Naive B cell (primary cell): Measurements from ENCODE around the gene PHACTR3. TPM values are rescaled to one million over a fixed set of nuclear protein-coding genes. Genes with fewer than 3 reads are reported as not detected.

ENCODE experiments used
- ATAC-seq, 2 donors: fragments of 150-1000 bp; cut with Tn5 transposase; 2 replicates each; pipeline ENCODE4 v1.10.0; 2021; ENCODE audit warnings: low read depth in 2 of 2, mild to moderate bottlenecking in 2 of 2, moderate library complexity in 2 of 2
- DNase-seq: peaks from one replicate; pipeline ENCODE4 v3.0.0; 2022
- H3K27ac Mint-ChIP-seq, 6 donors: one replicate each; pipeline ENCODE4 v1.8.0; 2020 to 2022; ENCODE audit warnings: mild to moderate bottlenecking in 6 of 6, mixed read lengths in 6 of 6, moderate library complexity in 5 of 6, inconsistent platforms in 2 of 6
- H3K27me3 Mint-ChIP-seq, 3 donors: one replicate each; pipeline ENCODE4 v1.8.0; 2021 to 2022; ENCODE audit warnings: mixed read lengths in 3 of 3, mild to moderate bottlenecking in 1 of 3
- H3K36me3 Mint-ChIP-seq, 2 donors: one replicate each; pipeline ENCODE4 v1.8.0; 2020 to 2022; ENCODE audit warnings: mixed read lengths in 2 of 2, inconsistent platforms in 1 of 2, mild to moderate bottlenecking in 1 of 2
- H3K4me1 Mint-ChIP-seq, 3 donors: one replicate each; pipeline ENCODE4 v1.8.0; 2020 to 2022; ENCODE audit warnings: mixed read lengths in 3 of 3, inconsistent platforms in 1 of 3, mild to moderate bottlenecking in 1 of 3, moderate library complexity in 1 of 3
- H3K4me3 Mint-ChIP-seq, 8 donors: one replicate each; pipeline ENCODE4 v1.8.0; 2020 to 2022; ENCODE audit warnings: mild to moderate bottlenecking in 8 of 8, mixed read lengths in 8 of 8, moderate library complexity in 8 of 8, inconsistent platforms in 2 of 8
- H3K9me3 Mint-ChIP-seq, 7 donors: one replicate each; pipeline ENCODE4 v1.8.0; 2020 to 2022; ENCODE audit warnings: mixed read lengths in 7 of 7, mild to moderate bottlenecking in 5 of 7, inconsistent platforms in 2 of 7, moderate library complexity in 1 of 7
- polyA plus RNA-seq, 6 donors: library from polyadenylated mRNA; unstranded; fragments of 300-500 nt; fragmentation: Illumina TruSeq; gene quantifications; one replicate each; pipeline ENCODE4 v1.2.3, GENCODE V29; 2021; ENCODE audit warnings: low read depth in 6 of 6

Gene PHACTR3
- polyA plus RNA-seq, 6 donors from 2014 or later: not detected

- DNase-seq: no peak
- Mint-ChIP-seq H3K4me1 (peaks cover 12 to 18% (median 14%) of the 10 kb centered on the region in 3 donors), H3K9me3 (peaks cover 0 to 4% (median 0%) of the 10 kb centered on the region in 7 donors), H3K36me3 (no peaks in the 10 kb centered on the region), H3K27me3 (peaks cover 5 to 28% (median 13%) of the 10 kb centered on the region in 3 donors), H3K27ac (peak overlapping the region in 2 of 6 donors; percentile 44 to 59), H3K4me3 (no peak overlapping the region)
- ATAC-seq: no peak
These were observed 145.0 kb downstream of the PHACTR3 start for GRCh38 chr20:59749301-59749700.

GRCh38 chr20:59750209-59750840 is 146.0 kb downstream of the PHACTR3 start:
- ATAC-seq (no peak), DNase-seq (no peak)
- H3K4me3 Mint-ChIP-seq: no peak overlapping the region
- no peaks in the 10 kb centered on the region for H3K36me3 Mint-ChIP-seq
- H3K27ac Mint-ChIP-seq: no peak overlapping the region
- H3K4me1 Mint-ChIP-seq: peaks cover 12 to 18% (median 14%) of the 10 kb centered on the region in 3 donors
- peaks cover 5 to 34% (median 19%) of the 10 kb centered on the region in 3 donors for H3K27me3 Mint-ChIP-seq
- peaks cover 0 to 4% (median 0%) of the 10 kb centered on the region in 7 donors for H3K9me3 Mint-ChIP-seq

DNA sequence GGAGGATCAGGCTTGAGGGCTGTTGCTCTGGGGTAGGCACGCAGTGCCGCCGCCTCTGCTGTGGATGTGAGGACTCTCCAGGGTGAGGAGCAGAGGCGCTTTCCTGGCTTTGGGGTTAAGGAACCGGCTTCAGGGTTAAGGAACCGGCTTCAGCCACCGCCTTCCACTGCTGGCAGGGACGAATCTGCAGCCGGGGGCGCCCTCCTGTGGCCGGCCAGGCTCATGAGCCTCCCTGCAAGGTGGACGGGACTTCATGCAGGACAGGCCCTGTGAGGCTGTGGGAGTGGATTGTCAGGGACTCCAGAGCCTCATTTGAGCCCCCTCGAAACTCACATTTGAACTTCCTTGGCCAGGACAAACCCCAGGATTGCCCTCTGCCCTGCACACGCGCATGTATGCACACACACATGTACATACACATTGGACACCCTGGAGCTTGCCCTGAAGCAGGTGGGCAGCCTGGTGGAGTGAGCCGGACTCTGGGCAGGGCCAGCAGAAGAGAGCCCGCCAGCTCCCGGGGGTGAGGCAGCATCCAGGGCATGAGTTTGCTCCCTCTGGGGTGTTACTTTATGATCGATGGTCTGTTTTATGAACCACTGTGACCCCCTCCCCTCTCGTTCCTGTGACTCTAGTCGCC is 146.9 kb downstream of the PHACTR3 start:
- H3K27ac Mint-ChIP-seq: no peak overlapping the region
- peaks cover 0 to 4% (median 0%) of the 10 kb centered on the region in 7 donors for H3K9me3 Mint-ChIP-seq
- ATAC-seq (no peak), DNase-seq (no peak)
- peaks cover 10 to 42% (median 27%) of the 10 kb centered on the region in 3 donors for H3K27me3 Mint-ChIP-seq
- H3K4me3 Mint-ChIP-seq: no peak overlapping the region
- peaks cover 12 to 18% (median 14%) of the 10 kb centered on the region in 3 donors for H3K4me1 Mint-ChIP-seq
- H3K36me3 Mint-ChIP-seq: no peaks in the 10 kb centered on the region

GRCh38 chr20:59752101-59752586 is 147.8 kb downstream of the PHACTR3 start:
- H3K27ac Mint-ChIP-seq: peak overlapping the region in 1 of 6 donors; percentile 33

GRCh38 chr20:59752704-59753460 is 148.5 kb downstream of the PHACTR3 start:
- H3K27ac Mint-ChIP-seq: peak overlapping the region in 1 of 6 donors; percentile 10
- H3K27me3 Mint-ChIP-seq: peaks cover 10 to 54% (median 27%) of the 10 kb centered on the region in 3 donors
- no peak for ATAC-seq
- H3K4me1 Mint-ChIP-seq: peaks cover 12 to 18% (median 14%) of the 10 kb centered on the region in 3 donors
- peaks cover 0 to 2% (median 0%) of the 10 kb centered on the region in 7 donors for H3K9me3 Mint-ChIP-seq
- no peak for DNase-seq
- H3K36me3 Mint-ChIP-seq: no peaks in the 10 kb centered on the region
- peak overlapping the region in 3 of 8 donors; percentile 23 to 73 (median 37) for H3K4me3 Mint-ChIP-seq

More at GRCh38 chr20:59752101-59752586, 147.8 kb downstream of the PHACTR3 start:
- peaks cover 10 to 50% (median 27%) of the 10 kb centered on the region in 3 donors for H3K27me3 Mint-ChIP-seq
- DNase-seq (no peak), ATAC-seq (no peak)
- peaks cover 0 to 4% (median 0%) of the 10 kb centered on the region in 7 donors for H3K9me3 Mint-ChIP-seq
- H3K4me3 Mint-ChIP-seq: peak overlapping the region in 4 of 8 donors; percentile 23 to 73 (median 30)
- peaks cover 12 to 18% (median 14%) of the 10 kb centered on the region in 3 donors for H3K4me1 Mint-ChIP-seq
- no peaks in the 10 kb centered on the region for H3K36me3 Mint-ChIP-seq

GRCh38 chr20:59753836-59754235 is 149.5 kb downstream of the PHACTR3 start:
- peaks cover 10 to 52% (median 27%) of the 10 kb centered on the region in 3 donors for H3K27me3 Mint-ChIP-seq
- no peak overlapping the region for H3K27ac Mint-ChIP-seq
- H3K4me3 Mint-ChIP-seq: no peak overlapping the region
- H3K36me3 Mint-ChIP-seq: no peaks in the 10 kb centered on the region
- ATAC-seq (no peak), DNase-seq (no peak)
- H3K9me3 Mint-ChIP-seq: peaks cover 0 to 2% (median 0%) of the 10 kb centered on the region in 7 donors
- peaks cover 12 to 18% (median 14%) of the 10 kb centered on the region in 3 donors for H3K4me1 Mint-ChIP-seq

DNA sequence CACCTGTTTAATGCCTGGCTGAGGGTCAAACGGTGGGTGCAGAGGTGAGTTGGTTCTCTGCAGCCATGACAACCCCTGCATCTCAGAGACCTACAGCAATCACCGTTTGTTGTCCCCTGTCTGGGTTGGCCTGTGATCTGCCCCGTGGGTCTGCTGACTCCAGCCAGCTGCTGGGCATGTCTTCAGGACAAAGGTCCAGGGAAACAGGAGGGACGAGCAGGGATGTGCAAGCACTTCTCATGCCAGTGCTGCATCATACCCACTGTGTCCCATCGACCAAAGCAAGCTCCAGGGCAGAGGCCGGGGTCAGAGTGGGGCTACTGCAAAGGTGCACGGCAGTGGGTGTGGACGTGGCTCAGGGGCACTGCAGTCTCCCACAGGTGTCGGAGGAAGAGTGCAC is 150.2 kb downstream of the PHACTR3 start:
- ATAC-seq: no peak
- peaks cover 10 to 48% (median 27%) of the 10 kb centered on the region in 3 donors for H3K27me3 Mint-ChIP-seq
- H3K4me1 Mint-ChIP-seq: peaks cover 12 to 18% (median 14%) of the 10 kb centered on the region in 3 donors
- no peak overlapping the region for H3K4me3 Mint-ChIP-seq
- peaks cover 0 to 2% (median 0%) of the 10 kb centered on the region in 7 donors for H3K9me3 Mint-ChIP-seq
- no peak overlapping the region for H3K27ac Mint-ChIP-seq
- H3K36me3 Mint-ChIP-seq: no peaks in the 10 kb centered on the region
- no peak for DNase-seq

GRCh38 chr20:59756241-59756640 is 151.9 kb downstream of the PHACTR3 start:
- Mint-ChIP-seq H3K27ac (no peak overlapping the region), H3K36me3 (no peaks in the 10 kb centered on the region), H3K9me3 (peaks cover 0 to 6% (median 0%) of the 10 kb centered on the region in 7 donors), H3K27me3 (peaks cover 10 to 42% (median 14%) of the 10 kb centered on the region in 3 donors), H3K4me1 (peaks cover 12 to 18% (median 14%) of the 10 kb centered on the region in 3 donors), H3K4me3 (no peak overlapping the region)
- ATAC-seq (no peak), DNase-seq (no peak)

- H3K4me3 Mint-ChIP-seq: no peak overlapping the region
- H3K27ac Mint-ChIP-seq: no peak overlapping the region
- peaks cover 2 to 24% (median 7%) of the 10 kb centered on the region in 7 donors for H3K9me3 Mint-ChIP-seq
- ATAC-seq (no peak), DNase-seq (no peak)
- H3K4me1 Mint-ChIP-seq: no peaks in the 10 kb centered on the region
- H3K36me3 Mint-ChIP-seq: no peaks in the 10 kb centered on the region
- H3K27me3 Mint-ChIP-seq: peaks cover 0 to 21% (median 16%) of the 10 kb centered on the region in 3 donors
These were observed 159.7 kb downstream of the PHACTR3 start for GRCh38 chr20:59764037-59764436.

DNA sequence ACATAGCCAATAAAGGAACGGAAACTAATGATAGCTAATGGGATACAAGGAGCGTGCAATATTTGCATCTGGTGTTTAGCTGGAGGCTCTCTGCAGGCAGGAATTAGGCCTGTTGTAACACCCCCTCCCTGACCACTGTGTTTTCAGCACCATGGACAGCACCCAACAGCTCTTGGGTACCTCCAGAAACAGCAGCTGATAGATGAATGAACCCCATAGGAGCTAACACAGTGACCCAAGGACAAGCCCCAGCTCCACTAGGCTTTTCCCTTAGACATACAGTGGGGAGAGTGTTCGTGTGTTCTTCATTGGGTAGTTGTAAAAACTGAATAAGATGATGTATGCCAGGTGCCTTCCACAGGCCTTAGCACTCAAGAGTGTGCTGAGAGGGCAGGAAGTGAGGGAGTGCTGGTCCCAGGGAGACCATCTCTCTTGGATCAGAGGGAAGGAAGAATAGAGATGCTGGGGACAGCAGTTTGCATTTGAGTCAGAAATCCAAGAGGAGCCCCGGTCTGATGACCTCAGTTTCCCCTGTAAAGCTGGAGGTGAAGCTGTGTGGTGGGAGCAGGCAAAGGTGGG is 161.3 kb downstream of the PHACTR3 start:
- ATAC-seq (no peak), DNase-seq (no peak)
- H3K9me3 Mint-ChIP-seq: peaks cover 2 to 24% (median 7%) of the 10 kb centered on the region in 7 donors
- peaks cover 0 to 16% (median 13%) of the 10 kb centered on the region in 3 donors for H3K27me3 Mint-ChIP-seq
- no peak overlapping the region for H3K27ac Mint-ChIP-seq
- H3K4me3 Mint-ChIP-seq: no peak overlapping the region
- no peaks in the 10 kb centered on the region for H3K4me1 Mint-ChIP-seq
- H3K36me3 Mint-ChIP-seq: no peaks in the 10 kb centered on the region

- DNase-seq (no peak), ATAC-seq (no peak)
- Mint-ChIP-seq H3K36me3 (no peaks in the 10 kb centered on the region), H3K9me3 (peaks cover 2 to 24% (median 7%) of the 10 kb centered on the region in 7 donors), H3K27ac (no peak overlapping the region), H3K4me3 (no peak overlapping the region), H3K4me1 (peaks cover 0 to 2% (median 0%) of the 10 kb centered on the region in 3 donors), H3K27me3 (peaks cover 0 to 32% (median 13%) of the 10 kb centered on the region in 3 donors)
These were observed 163.3 kb downstream of the PHACTR3 start for GRCh38 chr20:59767656-59768055.

DNA sequence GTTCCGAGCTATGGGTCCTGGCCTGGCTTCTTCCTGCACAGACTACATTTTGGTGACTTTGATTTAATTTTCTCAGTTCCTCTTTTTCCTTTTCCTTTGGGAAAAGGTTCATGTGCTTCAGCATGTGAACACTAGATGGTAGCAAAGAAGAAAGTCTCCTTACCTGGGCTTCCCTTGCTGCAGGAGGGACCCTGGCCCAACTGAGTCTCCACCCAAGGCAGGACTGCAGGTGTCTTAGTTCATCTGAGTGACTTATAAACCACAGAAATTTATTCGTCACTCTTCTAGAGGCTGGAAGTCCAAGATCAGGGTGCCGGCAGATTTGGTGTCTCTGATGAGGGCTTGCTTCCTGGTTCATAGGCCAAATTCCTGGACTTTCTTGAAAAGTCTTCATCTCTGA is 165.9 kb downstream of the PHACTR3 start:
- Mint-ChIP-seq H3K4me3 (no peak overlapping the region), H3K4me1 (peaks cover 0 to 2% (median 0%) of the 10 kb centered on the region in 3 donors), H3K36me3 (no peaks in the 10 kb centered on the region), H3K9me3 (peaks cover 0 to 19% (median 4%) of the 10 kb centered on the region in 7 donors), H3K27ac (no peak overlapping the region), H3K27me3 (peaks cover 0 to 33% (median 13%) of the 10 kb centered on the region in 3 donors)
- no peak for DNase-seq
- no peak for ATAC-seq

- DNase-seq: no peak
- no peak for ATAC-seq
- Mint-ChIP-seq H3K27me3 (peaks cover 0 to 28% (median 10%) of the 10 kb centered on the region in 3 donors), H3K4me1 (peaks cover 0 to 2% (median 0%) of the 10 kb centered on the region in 3 donors), H3K27ac (no peak overlapping the region), H3K4me3 (no peak overlapping the region), H3K36me3 (no peaks in the 10 kb centered on the region), H3K9me3 (peaks cover 0 to 14% (median 3%) of the 10 kb centered on the region in 7 donors)
These were observed 166.5 kb downstream of the PHACTR3 start for GRCh38 chr20:59770851-59771250.
